Measurements from ENCODE around the gene TSPAN7.

TSPAN7 gene

GRCh38 chrX:38704146-38704882 is 143.0 kb downstream of the TSPAN7 start:
- Histone ChIP-seq H3K79me2 (ENCODE audit: insufficient read depth, low read length) (no peaks in the 10 kb centered on the region), H3K36me3 (ENCODE audit: insufficient read depth, low read length) (no peaks in the 10 kb centered on the region), H3K9me3 (ENCODE audit: low read length) (no peaks in the 10 kb centered on the region), H3K4me2 (ENCODE audit: low read length) (no peak overlapping the region), H3K9me2 (ENCODE audit: low read depth, low read length) (no peaks in the 10 kb centered on the region), H4K20me1 (ENCODE audit: insufficient read depth, low read length) (no peaks in the 10 kb centered on the region), H3K4me3 (ENCODE audit: low read depth, low read length, poor library complexity, severe bottlenecking) (no peak overlapping the region), H2AFZ (ENCODE audit: low read length) (no peak overlapping the region), H3K9ac (ENCODE audit: low read length) (no peak overlapping the region), H3K27ac (ENCODE audit: low read depth, low read length, poor library complexity, severe bottlenecking) (no peak overlapping the region), H3K4me1 (ENCODE audit: insufficient read depth, low read length, severe bottlenecking) (no peaks in the 10 kb centered on the region), H3F3A (ENCODE audit: insufficient read depth, low read length) (no peaks in the 10 kb centered on the region), H3K27me3 (ENCODE audit: insufficient read depth, low read length) (no peaks in the 10 kb centered on the region)
- TF ChIP-seq CTCF (IDR thresholded peaks at IDR 0.05; ENCODE audit: low read length), result no peak
- TF ChIP-seq EZH2 (IDR thresholded peaks at IDR 0.05; ENCODE audit: borderline replicate concordance, low read length), result no peak

DNA sequence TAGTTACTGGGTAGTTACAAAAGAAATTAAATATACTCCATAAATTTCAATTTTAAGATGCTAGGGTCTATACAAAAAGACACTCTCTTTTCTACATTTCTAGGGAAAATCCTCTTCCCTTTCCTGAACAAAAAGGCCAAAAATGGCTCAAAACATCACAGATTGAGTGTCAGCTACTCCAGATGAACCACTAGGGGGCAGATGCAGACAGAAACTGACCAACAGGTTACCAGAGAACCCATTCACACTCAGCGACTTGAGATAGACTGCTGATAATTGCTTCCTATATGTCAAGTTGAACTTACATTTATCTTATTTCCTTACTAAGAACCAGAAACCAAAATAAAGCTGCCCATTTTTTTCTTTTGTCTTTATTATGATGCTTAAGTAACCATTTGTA is 156.5 kb downstream of the TSPAN7 start:
- no peak for TF ChIP-seq EZH2 (IDR thresholded peaks at IDR 0.05; ENCODE audit: borderline replicate concordance, low read length)
- peak; percentile 48 for TF ChIP-seq CTCF (IDR thresholded peaks at IDR 0.05; ENCODE audit: low read length)
- no peak overlapping the region for H2AFZ ChIP-seq (ENCODE audit: low read length)
- no peak overlapping the region for H3K27ac ChIP-seq (ENCODE audit: low read depth, low read length, poor library complexity, severe bottlenecking)
- no peaks in the 10 kb centered on the region for H3K9me2 ChIP-seq (ENCODE audit: low read depth, low read length)
- H3K27me3 ChIP-seq (ENCODE audit: insufficient read depth, low read length), result no peaks in the 10 kb centered on the region
- no peaks in the 10 kb centered on the region for H3K36me3 ChIP-seq (ENCODE audit: insufficient read depth, low read length)
- no peaks in the 10 kb centered on the region for H3K9me3 ChIP-seq (ENCODE audit: low read length)
- no peak overlapping the region for H3K4me3 ChIP-seq (ENCODE audit: low read depth, low read length, poor library complexity, severe bottlenecking)
- no peaks in the 10 kb centered on the region for H3K4me1 ChIP-seq (ENCODE audit: insufficient read depth, low read length, severe bottlenecking)
- H3K9ac ChIP-seq (ENCODE audit: low read length), result no peak overlapping the region
- no peaks in the 10 kb centered on the region for H3K79me2 ChIP-seq (ENCODE audit: insufficient read depth, low read length)
- no peak overlapping the region for H3K4me2 ChIP-seq (ENCODE audit: low read length)
- no peaks in the 10 kb centered on the region for H4K20me1 ChIP-seq (ENCODE audit: insufficient read depth, low read length)
- no peaks in the 10 kb centered on the region for H3F3A ChIP-seq (ENCODE audit: insufficient read depth, low read length)

DNA sequence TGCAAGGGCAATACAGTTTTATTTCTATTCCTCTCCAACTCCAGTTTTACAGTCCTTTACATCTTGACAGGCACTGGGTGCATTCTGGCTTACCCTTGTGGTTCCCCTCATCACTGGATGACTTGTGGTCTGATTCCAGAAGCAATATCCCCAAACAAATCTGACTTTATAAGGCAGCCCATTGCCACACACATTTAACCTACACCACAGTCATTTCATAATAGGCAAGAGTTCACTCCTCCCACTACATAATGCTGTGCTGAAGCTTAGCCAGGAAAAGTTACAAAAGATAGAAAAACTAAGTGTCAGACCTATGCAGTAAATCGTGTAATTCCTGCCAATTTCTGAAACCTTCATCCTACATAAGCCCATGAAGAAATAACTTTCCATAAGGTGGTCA is 157.0 kb downstream of the TSPAN7 start:
- Histone ChIP-seq H3K9me2 (ENCODE audit: low read depth, low read length) (no peaks in the 10 kb centered on the region), H3K36me3 (ENCODE audit: insufficient read depth, low read length) (no peaks in the 10 kb centered on the region), H3K4me3 (ENCODE audit: low read depth, low read length, poor library complexity, severe bottlenecking) (no peak overlapping the region), H3K4me1 (ENCODE audit: insufficient read depth, low read length, severe bottlenecking) (no peaks in the 10 kb centered on the region), H3K4me2 (ENCODE audit: low read length) (no peak overlapping the region), H3K79me2 (ENCODE audit: insufficient read depth, low read length) (no peaks in the 10 kb centered on the region), H3K27ac (ENCODE audit: low read depth, low read length, poor library complexity, severe bottlenecking) (no peak overlapping the region), H4K20me1 (ENCODE audit: insufficient read depth, low read length) (no peaks in the 10 kb centered on the region), H3K9ac (ENCODE audit: low read length) (no peak overlapping the region), H3K27me3 (ENCODE audit: insufficient read depth, low read length) (no peaks in the 10 kb centered on the region), H3K9me3 (ENCODE audit: low read length) (no peaks in the 10 kb centered on the region), H2AFZ (ENCODE audit: low read length) (no peak overlapping the region), H3F3A (ENCODE audit: insufficient read depth, low read length) (no peaks in the 10 kb centered on the region)
- TF ChIP-seq EZH2 (IDR thresholded peaks at IDR 0.05; ENCODE audit: borderline replicate concordance, low read length) (no peak), CTCF (IDR thresholded peaks at IDR 0.05; ENCODE audit: low read length) (no peak)
